Stimulated activated CD8-positive, alpha-beta memory T cell treated with anti-CD3 and anti-CD28 coated beads, Interleukin-12 subunit alpha, Interleukin-12 subunit beta, amount 100 ng/mL, for 4 hours (primary cell): Measurements from ENCODE around the gene STARD3.

Source experiments
- DNase-seq: peaks from one replicate; pipeline ENCODE4 v3.0.0-alpha.2; 2020; ENCODE audit warnings: low read depth

STARD3 gene

DNA sequence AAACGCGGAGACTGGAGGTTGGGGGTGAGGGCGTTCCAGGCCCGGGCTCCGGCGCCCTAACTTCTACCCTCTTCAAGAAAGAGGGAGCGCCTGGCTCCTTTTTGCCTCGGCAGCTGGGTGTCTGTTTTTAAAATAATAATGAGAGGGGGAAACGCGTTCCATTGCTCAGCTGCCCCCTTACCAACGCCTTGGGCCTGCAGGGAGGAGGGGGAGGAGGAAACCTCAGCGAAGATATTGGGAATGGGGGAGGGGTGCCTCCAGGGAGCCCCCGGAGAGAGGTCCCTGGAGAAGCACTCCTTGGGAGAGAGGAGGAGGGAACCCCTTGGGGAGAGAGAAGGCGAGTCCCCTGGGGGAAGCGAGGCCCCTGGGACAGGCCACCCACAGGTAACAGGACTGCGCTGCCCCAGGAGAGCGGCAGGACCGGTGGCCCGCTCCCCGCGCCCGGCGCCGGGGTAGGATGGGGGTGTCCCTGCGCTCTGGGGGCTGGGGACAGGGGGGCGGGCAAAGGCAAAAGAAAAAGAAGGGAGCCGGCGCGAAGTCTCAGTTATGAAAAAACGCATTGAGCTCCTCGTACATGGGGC lies 31.9 kb upstream of the STARD3 start:
- DNase-seq, result no peak

DNA sequence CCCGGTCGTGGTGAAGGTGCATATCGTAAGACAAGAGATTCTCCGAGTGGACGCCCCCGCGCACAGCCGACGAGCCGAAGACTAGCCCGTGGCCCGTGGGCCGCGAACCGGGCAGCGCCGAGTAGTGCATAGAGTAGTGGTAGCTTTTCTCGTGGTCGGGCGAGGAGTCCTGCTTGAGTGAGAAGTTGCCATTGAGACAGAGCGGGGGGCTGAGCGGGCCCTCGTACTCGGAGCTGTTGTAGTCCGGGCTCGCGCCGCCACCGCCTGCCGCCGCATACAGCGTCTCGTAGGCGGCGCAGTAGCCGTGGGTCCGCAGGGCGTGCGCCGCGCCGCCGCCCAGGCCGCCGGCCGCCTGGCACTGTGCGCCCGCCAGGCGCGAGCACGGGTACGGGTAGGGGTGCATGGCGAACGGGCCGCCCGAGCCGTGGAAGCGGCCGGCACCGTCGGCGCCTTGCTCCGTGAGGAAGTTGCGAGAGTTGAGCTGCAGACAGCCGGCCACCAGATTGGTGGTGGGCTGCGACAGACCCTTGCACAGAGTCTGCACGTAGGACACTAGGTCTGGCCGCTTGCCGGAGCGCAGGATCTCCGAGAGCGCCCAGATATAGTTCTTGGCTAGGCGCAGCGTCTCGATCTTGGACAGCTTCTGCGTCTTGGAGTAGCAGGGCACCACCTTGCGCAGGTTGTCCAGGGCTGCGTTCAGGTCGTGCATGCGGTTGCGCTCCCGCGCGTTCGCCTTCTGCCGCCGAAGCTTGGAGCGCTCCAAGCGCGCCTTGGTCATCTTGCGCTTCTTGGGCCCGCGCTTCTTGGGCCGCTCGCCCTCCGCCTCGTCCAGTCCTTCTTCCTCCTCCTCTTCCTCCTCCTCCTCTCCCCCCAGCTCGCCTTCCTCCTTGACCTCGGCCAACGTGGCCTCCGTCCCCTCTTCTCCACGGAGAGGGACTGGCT lies 31.2 kb upstream of the STARD3 start:
- DNase-seq, result no peak

DNA sequence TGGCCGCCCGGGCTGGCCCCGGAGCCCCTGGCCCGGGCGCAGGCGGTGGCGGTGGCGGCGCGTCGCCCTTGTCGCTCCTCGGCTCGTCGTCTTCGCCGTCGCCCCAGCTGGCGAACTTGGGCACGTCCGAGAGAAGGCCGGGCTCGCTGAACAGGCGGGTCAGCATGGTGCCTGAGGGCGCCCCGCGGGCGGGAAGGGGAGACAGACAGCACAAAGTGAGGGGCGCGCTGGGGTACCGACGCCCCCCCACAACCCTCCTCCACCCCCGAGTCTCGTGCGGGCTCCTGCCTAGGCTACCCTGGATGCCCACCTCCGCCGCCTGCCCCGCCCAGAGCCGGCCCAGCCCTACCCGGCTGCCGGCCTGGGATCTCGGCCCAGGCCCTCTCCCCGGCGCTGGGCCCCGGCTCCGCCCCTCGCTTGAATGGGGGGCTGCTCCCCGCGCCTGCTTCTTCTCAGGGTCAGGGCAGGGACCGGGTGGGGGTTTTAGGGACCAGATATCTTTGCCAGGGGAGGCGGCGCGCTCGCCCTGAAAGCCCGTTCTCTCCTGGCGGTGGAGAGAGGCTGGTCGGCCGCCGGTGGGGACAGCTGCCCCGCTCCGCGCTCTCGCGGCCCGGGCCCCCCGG lies 30.4 kb upstream of the STARD3 start:
- no peak for DNase-seq

DNA sequence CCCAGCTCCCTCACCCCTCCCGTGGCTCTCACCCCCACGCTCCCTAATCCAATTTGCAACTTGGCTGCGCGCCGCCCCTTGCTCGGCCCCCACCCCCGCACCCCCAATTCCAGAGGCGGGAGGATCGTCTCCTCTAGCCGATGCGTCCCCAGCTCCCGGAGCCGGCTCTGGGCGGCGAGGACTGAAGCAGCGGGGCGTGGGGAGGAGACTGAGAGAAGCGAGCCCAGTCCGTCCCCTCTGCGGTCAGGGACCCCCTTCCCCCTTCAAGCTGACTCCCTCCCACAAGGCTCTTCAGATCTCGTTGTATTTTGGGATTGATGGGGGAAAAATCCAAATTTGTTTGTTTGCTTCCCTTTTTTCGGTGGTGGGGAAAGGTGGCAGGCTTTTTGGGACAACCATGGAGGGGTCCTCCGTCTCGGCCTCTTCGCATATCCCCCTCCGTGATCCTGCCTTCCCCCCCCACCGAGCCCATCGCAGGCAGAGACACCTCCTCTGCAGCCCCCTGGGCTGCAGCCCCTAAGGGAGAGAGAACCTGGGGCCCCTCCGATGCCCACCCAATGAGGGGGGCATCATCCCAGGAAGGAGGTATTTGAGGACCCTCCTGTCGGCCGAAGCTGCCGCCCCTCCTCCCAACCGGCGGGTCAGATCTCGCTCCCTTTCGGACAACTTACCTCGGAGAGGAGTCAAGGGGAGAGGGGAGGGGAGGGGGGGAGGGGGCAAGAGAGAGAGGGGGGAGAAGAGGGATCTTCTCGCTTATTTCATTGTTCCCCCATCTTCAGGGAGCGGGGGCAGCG lies 29.7 kb upstream of the STARD3 start:
- no peak for DNase-seq

DNA sequence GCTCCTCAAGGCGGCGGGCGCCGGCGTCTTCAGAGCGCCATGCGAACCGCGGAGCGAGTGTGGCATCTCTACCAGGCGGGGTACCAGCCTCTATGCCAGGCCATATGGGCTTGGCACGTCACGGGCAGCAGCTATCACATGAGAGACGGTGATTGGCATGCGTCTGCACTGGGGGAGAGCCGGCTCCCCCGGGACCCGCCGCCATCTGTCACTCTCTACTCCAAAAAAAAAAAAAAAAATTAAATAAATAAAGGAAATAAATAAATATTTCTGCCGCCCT lies 29.2 kb upstream of the STARD3 start, which contains the start of gene NEUROD2:
TSS of gene NEUROD2 (minus strand) at position 70 of the 280 bp plus-strand sequence. CDS start 1,321 bp downstream, outside the sequence.
- no peak for DNase-seq

DNA sequence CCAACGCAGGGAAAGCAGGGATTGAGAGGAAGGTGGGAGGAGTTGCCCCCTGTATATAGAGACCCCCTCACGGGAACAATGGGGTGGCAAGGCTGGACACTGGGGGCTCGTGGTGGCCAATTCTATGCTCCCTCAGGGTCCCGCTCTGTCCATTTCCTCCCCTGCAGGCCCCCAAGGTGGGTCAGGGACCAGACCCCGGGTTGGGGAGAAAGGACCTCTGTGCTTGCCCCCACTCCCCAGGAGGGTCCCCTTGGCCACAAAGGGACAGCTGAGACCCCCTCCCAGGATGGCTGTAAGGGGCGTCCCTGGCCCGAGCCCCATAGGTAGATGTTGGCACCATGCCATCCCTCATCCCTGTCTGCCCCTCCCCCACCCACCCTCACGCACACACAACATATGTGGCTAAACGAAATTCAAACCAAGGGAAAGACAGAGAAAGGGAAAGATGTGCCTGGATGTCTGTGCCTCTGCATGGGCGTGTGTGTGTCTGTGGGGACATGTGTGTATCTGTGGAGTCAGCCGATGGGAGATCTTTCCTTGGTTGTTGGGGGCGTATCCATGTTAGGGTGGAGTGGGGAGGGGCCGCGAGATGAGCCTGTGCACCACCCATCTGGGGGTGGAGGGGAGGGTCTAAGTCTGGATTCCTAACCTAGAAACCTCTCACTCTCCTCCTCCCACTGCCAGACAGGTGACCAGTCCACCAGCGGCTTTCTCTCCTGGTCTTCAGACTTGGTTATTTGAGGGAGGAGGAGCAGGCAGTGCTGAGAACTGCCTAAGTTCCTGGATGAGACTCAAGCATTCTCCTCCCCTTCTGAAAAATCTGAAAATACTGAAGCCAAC lies 28.6 kb upstream of the STARD3 start:
- no peak for DNase-seq

DNA sequence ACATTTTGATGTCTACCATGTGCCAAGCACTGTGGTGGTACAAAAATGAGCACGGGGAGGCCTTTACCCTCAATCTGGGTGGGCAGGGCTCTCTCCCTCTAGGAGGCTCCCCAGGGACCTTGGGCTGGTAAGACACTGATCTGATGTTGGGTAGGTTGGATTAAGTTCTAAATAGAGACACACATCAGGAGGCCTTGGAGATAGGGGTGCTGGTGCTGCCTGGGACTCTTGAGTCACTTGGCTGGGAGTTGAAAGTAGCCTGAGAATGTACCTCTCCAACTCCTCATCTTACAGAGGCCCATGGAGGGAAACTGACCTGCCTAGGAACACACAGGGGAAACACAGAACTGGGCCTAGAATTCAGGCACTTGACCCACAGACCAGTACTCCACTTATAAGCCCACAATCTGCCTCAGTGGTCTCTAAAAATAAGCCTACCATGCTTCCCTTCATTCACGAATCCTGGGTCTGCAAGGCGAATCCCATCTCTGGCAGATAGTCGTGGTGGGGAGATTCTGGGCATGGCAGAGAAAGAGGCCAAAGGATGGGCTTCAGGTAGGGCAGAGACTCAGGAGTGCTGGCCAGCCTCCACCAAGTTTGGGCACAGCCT lies 27.4 kb upstream of the STARD3 start:
- no peak for DNase-seq

DNA sequence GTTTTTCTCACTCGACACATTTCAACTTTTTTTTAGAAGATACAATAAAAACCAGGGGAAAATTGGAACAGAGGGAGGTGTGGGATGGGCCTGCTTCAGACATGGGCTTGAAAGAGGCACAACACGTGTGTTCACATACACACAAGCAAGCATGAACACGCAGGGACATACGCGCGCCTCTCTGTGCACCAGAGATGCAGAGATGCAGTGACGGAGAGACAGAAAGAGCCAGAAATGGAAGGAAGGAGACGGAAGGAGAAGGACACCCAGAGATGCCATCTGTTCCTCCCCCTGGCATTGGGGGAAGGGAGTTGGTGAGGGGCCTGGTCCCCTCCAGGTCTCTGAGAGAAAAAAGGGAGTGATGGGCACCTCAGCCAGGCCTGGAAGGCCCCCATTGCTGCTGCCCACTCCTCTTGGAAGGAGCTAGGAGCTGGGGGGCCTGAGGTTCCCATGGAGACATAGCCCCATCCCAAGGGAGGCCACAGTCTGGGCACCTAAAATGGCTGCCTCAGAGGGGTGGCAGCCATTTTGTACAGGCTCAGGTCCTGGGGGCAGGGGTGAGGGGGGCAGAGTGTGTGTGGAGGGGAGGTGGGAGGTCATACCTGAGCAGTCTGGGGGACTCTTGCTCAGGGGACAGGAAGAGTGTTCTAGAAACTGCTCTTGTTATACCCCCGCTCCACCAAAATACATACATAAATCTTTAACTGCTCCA lies 25.4 kb upstream of the STARD3 start:
- DNase-seq, result no peak

DNA sequence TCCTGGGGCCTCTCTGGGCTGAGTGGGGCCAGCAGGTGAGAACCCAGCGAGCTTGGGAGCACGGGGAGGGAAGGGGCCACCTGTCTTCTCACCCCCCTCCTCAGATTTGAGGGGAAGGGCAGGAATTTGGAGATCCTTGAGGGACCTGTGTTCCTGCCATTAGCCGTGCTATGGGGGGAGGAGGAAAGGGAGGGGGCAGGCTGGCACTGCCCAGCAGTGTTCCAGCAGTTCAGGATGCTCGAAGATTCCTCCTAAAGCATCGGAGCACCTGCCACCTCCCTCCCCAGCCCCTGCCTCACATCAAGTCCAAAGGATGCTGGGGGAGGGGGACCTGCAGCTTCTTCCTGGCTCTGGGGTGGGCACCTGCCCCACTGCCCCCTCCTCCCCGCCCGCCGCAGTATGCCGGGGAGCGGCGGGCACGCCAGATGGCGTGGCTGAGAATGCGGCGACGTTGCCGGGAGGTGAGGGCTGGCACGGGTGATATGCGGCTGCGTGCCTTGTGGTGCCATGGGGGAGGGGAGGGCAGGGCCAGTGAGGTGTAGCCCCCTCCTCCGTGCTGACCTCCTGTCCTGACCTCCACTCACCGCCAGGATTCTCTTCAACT lies 24.6 kb upstream of the STARD3 start:
- no peak for DNase-seq

DNA sequence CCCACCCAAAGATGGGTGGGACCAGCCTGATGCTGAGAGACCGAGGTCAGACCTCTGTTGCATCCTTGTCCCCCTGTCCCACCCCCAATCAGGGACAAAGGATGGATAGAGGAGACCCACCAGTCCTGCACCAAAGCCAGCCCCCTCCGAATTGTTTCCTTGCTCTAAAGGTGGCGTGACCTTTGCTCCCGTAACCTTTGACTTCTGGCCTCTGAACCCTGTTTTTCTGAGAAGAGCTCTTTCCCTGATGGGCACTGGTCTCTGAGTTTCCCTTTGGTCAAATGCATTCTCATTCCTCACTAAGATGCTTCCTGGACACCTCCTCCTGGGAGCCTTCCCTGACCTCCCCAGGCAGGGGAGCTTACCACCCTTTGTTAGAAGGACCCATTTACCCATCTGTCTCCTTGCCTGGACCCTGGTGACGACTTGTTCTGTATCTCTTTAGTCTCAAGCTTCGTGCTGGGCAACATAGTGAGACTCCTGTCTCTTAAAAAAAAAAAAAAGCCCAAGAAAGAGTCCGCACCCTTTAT lies 23.9 kb upstream of the STARD3 start:
- no peak for DNase-seq

DNA sequence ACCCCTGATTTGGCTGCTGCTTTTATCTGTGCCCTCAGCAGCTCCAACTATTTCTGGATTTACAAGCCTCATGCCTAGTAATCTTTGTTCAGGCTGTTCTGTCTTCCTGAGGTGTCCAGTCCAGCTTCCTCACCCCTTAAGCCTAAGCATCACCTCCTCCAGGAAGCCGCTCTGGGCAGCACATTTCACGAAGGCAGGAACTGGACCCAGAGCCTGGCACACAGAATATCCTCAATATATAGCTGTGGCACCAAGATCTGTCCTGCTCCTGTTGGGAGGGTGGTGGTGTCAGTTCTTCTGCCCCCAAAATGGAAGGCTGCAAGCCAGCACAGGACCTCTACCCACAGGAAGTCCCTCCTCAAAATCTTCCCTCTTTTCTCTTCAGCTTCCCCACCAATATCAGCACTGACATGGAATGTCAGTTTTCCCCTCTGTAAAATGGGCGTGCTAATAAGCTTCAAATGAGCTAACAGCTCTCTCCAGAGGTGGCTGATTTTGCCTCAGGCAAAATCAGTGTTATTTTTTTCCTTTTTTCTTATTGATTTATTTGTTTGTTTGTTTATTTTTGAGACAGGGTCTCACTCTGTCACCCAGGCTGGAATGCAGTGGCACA lies 22.3 kb upstream of the STARD3 start:
- DNase-seq, result no peak

DNA sequence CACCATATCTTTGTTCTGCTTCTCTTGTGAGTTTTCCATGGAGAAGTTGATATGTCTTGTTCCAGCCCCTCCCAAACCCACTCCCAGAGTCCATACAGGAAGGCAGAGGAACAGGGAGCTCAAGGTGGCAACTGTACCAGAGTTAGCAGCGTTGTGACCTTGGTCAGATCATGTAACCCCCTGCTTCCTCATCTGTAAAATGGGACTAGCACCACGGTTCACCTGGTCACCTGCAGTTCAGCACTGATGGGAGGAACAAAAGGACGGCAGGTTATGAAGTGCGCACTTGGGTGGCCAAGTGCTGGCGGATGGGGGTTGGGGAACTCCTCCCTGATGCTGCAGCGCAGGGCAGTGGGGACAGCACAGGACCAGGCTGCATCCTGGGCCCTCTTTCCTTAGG lies 21.5 kb upstream of the STARD3 start:
- DNase-seq, result no peak

DNA sequence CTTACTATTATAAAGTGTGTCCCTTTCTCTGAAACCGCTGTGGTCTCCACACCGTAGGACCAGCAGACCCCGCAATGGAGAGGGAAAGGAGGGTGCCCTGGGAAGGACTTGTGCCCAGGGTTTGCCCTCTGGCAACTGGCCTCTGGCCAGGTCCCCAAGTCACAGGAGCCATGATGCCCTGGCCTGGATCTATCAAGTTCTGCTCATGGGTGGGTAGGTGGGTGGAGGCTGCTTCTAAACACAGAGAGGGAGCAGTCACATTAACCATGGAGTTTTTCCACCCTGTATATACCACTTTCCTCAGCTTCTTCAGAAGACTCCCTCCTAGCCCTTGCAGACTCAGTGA lies 19.9 kb upstream of the STARD3 start:
- DNase-seq, result no peak

DNA sequence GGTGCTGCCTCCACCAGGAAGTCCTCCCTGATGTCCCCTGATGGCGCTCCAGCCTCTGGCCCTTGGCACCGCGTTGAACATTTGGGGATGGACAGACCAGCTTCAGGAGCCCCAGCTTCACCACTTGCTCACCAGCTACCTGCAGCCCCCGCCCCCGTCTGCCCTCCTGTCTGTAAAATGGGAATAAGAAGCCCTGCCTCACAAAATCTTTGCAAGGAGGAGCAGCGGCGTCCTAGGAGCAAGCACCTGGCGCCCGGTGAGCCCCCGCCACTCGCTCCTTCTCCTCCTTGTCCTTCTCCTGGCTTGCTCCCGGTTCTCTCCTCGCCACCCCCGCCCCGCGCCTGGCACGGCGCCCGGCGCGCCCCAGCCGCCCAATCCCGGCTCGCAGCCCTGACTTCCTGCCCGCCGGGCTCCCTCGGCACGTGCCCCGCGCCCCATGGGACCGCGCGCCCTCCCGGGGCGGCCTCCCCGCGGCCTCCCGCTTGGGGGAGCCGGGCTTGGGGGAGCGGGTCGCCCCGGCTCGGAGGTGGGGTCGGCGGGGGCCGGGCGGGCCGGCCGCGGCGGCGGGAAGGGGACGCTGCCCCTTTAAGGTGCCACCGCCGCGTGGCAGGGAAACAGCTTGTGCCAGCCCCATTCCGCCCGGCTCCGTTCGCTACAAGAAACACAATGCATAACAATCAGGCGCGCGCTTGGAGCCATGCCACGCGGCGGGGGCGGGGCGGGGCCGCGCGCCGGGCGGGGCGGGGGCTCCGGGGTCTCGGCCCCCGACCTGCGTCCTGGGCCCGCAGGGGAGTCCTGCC lies 19.3 kb upstream of the STARD3 start:
- DNase-seq, result peak; percentile 37

DNA sequence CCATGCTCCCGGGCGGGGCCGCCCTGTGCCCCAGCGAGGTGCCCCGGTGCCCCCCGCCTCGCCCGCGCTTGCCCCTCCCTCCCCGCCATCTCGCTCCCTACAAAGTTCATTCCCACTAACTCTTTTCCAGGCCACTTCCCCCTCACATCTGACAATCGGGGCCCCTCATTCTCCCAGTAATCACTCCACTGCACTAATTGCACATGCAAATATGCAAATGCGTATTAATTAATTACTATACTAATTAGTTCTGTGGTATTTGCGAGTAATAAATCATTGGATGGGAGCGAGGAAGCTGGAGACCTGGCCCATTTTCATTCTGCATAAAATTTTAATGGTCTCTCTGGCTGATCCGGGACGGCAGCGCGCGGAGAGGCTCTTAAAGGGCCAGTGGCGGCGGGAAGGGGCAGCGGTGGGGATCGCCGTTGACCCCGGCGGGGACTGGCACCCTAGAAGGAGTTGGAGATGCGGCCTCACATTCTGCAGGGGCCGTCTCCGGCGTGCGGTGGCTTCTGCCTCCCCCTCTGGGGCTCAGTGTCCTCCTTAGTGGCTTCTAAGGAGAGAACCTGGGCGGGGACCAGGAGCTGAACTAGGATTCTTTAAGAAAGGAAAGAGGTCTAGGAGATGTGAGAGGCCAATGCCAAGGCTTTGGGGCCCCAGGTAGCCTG lies 18.6 kb upstream of the STARD3 start:
- no peak for DNase-seq

DNA sequence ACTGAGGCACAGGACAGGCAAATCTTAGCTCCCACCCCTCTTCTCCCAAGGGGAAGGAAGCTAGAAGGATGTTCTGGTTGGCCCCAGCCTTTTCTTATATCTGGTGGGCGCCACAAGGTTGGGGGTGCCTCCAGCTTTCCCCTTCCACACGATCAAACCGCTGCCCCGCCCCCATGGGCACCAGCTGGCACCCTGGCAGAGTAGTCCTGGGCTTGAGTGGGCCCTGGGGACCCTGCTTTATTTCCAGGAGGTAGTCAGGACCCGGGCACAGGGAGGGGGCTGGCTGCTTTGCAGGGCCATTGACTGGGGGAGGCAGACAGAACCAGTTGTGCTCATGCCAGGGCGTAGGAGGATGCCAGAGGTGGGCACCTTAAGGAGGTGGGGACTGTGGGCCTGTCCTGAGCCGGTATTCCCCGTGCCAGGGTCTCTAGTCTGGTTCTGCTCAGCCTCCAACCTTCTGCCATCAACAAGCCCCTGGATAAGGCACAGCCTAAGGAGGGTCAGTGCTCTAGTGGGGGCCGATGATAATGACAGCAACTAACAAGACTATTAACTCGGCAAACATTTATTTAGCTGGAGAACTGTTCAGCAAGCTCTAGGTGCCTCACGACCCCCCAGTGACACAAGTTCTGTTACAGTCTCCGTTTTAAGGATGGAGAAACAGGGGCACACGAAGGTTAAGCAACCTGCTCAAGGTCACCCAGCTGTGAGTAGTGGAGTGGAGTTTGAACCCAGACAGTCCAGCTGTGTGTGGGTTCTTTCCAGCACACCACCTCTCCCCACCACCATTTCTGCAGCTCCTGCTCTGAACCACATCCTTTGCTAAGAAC lies 17.8 kb upstream of the STARD3 start:
- DNase-seq, result no peak

DNA sequence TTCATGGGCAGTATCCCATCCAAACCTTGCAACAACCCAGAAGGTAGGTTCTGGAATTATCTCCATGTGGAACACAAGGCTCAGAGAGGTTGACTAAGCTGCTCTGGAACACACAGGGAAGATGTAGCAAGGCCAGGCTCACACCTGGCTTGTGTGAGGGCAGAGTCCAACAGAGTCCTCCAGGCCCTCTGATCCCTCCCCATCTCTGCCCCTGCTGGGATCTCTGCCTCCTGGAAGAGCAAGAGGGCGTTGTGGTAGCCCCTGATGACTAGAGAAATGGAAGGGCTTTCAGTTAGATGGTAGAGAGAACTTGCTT lies 17.2 kb upstream of the STARD3 start:
- DNase-seq, result no peak
